Transverse colon (tissue), 4 donors: Measurements from ENCODE around the gene NCAN. TPM values are rescaled to one million over a fixed set of nuclear protein-coding genes. Genes with fewer than 3 reads are reported as not detected.

ENCODE experiments used
- DNase-seq: peaks from one replicate; pipeline ENCODE4 v3.0.0-alpha.2; 2019
- H3K27ac ChIP-seq, 4 donors: fragments of 200-600 bp; sonication (generic); 2 replicates each; pipeline ENCODE4 v1.5.1; 2016 to 2018; ENCODE audit warnings: inconsistent platforms in 4 of 4
- H3K27me3 ChIP-seq: fragments of 200-600 bp; sonication (generic); 2 replicates; pipeline ENCODE4 v1.5.1; 2017; ENCODE audit warnings: inconsistent platforms
- H3K36me3 ChIP-seq, 4 donors: fragments of 200-600 bp; sonication (generic); 2 replicates each; pipeline ENCODE4 v1.5.1; 2017 to 2019; ENCODE audit warnings: inconsistent platforms in 4 of 4
- H3K4me1 ChIP-seq, 4 donors: fragments of 200-600 bp; sonication (generic); 2 replicates each; pipeline ENCODE4 v1.5.1; 2017 to 2020; ENCODE audit warnings: inconsistent platforms in 4 of 4
- H3K4me3 ChIP-seq, 4 donors: fragments of 200-600 bp; sonication (generic); 1 replicate in 1 of 4; 2 replicates in 3 of 4; pipeline versions ENCODE4 v1.5.1 to v1.6.1; 2017 to 2019; ENCODE audit warnings: inconsistent platforms in 4 of 4
- H3K9me3 ChIP-seq, 2 donors: fragments of 200-600 bp; sonication (generic); 2 replicates each; pipeline ENCODE4 v1.5.1; 2017 to 2019; ENCODE audit warnings: inconsistent platforms in 2 of 2
- EP300 ChIP-seq: sonication (generic); formaldehyde crosslinking; IDR thresholded peaks from one replicate; pipeline ENCODE4 v1.6.1; 2017; ENCODE audit warnings: antibody characterized with exemption, low read depth
- POLR2A ChIP-seq: fragments of 450-650 bp; IDR thresholded peaks from one replicate; pipeline ENCODE4 v1.6.1; 2016; ENCODE audit warnings: antibody characterized with exemption, mild to moderate bottlenecking, moderate library complexity
- POLR2AphosphoS5 ChIP-seq, 3 donors: sonication (generic); formaldehyde crosslinking; IDR thresholded peaks; one replicate each; pipeline ENCODE4 v1.6.1; 2016; ENCODE audit warnings: antibody characterized with exemption in 3 of 3
- WGBS, 2 donors: methylation state at CpG; one replicate each; pipeline ENCODE4 v1.1.5; 2018; ENCODE audit warnings: low coverage in 1 of 2; 5-methylcytosine and 5-hydroxymethylcytosine counted together
- in situ Hi-C, 4 donors: fragments of 200-750 bp; cut with MboI; loops; one replicate each; pipeline versions ENCODE4 v1.15.0 to v1.15.1; 2017; ENCODE audit warnings: low sequenced_read_pairs in 3 of 4, low pct_ligation_motif_present in 1 of 4, low pct_unique_long_range_greater_than_20kb in 1 of 4
- intact Hi-C: fragments of 100-400 bp; cut with DNase I; formaldehyde crosslinking; loops from one replicate; pipeline ENCODE4 v1.15.1; 2023; ENCODE audit warnings: low total_unique reads
- total RNA-seq, 4 donors: library from RNA; depleted of rRNA; stranded (reverse); fragments of >200 nt; gene quantifications; one replicate each; pipeline ENCODE4 v1.1.0, GENCODE V29; 2016
- TF ChIP-seq, protein P1 (sequence below), 5 experiments: fragments of 200-600 bp in 3 of 5; fragments of 450-650 bp in 2 of 5; sonication (generic) in 3 of 5; IDR thresholded peaks; 1 replicate in 2 of 5; 2 replicates in 3 of 5; pipeline ENCODE4 v1.5.1; 2016 to 2017; ENCODE audit warnings: antibody characterized with exemption in 5 of 5, inconsistent platforms in 3 of 5, mild to moderate bottlenecking in 2 of 5, moderate library complexity in 1 of 5

Gene NCAN
- total RNA-seq, 4 donors from 2014 or later = 0.16 TPM; not detected in 3

DNA sequence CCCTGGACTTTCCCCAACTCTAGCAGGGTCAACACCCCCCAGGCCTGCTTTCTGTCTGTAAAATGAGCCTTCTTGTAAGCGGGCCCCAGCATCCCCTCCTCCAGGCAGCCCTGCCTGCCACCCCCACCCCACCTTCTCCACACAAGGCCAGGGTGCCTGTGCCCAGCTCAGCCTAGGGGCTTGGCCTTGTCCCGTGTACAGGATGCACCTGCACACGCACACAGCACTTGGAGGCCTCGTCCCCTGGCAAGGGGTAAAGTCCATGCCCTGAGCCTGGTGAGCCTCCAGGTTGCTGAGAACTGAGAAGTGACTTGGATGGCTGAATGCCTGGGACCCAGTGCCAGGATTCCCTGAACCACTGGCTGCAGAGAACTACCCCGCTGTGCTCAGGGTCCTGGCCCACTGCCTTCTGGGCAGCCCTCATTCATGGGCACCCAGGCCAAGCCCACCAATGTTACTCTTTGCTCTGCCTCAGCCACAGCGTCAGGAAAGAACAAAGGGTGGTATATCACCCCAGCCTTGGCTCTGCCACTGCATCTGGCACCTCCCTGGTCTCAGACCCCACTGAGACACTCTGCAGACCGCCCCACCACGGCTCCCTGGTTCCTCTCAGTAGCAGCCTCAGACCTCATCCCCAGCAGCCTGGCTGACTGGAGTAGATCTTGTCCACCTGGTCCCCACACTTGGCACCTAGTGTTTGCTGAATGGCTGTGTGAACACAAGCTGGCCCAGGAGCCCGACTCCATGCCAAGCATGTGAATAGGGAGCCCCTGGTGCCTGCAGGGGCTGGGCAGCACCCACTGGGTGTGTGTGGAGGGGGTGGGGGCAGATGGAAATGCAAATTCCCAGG lies 63.2 kb downstream of the NCAN start:
- in situ Hi-C loops = no loop called here
- intact Hi-C loops = no loop called here
- no peaks in the 10 kb centered on the region for H3K9me3 ChIP-seq
- no peak overlapping the region for H3K27ac ChIP-seq
- no peak for TF ChIP-seq POLR2AphosphoS5 (IDR thresholded peaks at IDR 0.05)
- TF ChIP-seq POLR2A = no peak
- TF ChIP-seq, protein P1, sequence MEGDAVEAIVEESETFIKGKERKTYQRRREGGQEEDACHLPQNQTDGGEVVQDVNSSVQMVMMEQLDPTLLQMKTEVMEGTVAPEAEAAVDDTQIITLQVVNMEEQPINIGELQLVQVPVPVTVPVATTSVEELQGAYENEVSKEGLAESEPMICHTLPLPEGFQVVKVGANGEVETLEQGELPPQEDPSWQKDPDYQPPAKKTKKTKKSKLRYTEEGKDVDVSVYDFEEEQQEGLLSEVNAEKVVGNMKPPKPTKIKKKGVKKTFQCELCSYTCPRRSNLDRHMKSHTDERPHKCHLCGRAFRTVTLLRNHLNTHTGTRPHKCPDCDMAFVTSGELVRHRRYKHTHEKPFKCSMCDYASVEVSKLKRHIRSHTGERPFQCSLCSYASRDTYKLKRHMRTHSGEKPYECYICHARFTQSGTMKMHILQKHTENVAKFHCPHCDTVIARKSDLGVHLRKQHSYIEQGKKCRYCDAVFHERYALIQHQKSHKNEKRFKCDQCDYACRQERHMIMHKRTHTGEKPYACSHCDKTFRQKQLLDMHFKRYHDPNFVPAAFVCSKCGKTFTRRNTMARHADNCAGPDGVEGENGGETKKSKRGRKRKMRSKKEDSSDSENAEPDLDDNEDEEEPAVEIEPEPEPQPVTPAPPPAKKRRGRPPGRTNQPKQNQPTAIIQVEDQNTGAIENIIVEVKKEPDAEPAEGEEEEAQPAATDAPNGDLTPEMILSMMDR (IDR thresholded peaks at IDR 0.05) = no peak
- TF ChIP-seq EP300 = no peak
- peaks cover 0 to 18% (median 5%) of the 10 kb centered on the region in 4 donors for H3K36me3 ChIP-seq
- H3K4me1 ChIP-seq = peaks cover 0 to 10% (median 7%) of the 10 kb centered on the region in 4 donors
- no peak overlapping the region for H3K4me3 ChIP-seq
- WGBS, 2 donors = 64% methylated on average over 9 of the region's 9 CpGs; no CpG with 5 or more reads in 1 of the 2 donors
- H3K27me3 ChIP-seq = peaks cover 16% of the 10 kb centered on the region
- DNase-seq = peak; percentile 15

DNA sequence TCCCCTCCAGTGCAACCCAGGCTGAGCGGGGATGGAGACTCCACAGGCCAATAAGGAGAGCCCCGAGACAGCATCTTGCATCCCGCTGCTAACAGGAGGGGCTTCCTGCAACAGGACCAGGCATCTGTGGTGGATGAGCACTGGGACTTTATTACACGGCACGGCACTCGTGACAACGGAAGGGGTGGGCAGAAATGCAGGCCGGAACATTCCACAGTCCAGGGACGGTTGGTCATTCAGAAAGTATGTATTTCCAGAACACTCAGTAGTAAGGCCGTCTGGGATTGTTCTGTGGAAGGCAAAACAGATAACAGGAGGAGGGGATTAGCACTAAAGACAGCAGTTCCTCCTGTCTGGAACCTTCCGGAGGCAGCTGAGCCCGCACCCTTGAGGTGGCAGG lies 64.6 kb downstream of the NCAN start:
- 76 to 87% methylated on average over 5 to 11 of the region's 12 CpGs for WGBS, 2 donors
- peaks cover 16% of the 10 kb centered on the region for H3K27me3 ChIP-seq
- in situ Hi-C loops = no loop called here
- intact Hi-C loops = no loop called here
- TF ChIP-seq, protein P1 (IDR thresholded peaks at IDR 0.05) = no peak
- no peak for TF ChIP-seq EP300
- TF ChIP-seq POLR2AphosphoS5 (IDR thresholded peaks at IDR 0.05) = no peak
- TF ChIP-seq POLR2A = no peak
- DNase-seq = no peak
- no peak overlapping the region for H3K4me3 ChIP-seq
- H3K9me3 ChIP-seq = no peaks in the 10 kb centered on the region
- H3K36me3 ChIP-seq = peaks cover 0 to 20% (median 5%) of the 10 kb centered on the region in 4 donors
- peaks cover 0 to 10% (median 7%) of the 10 kb centered on the region in 4 donors for H3K4me1 ChIP-seq
- H3K27ac ChIP-seq = no peak overlapping the region

DNA sequence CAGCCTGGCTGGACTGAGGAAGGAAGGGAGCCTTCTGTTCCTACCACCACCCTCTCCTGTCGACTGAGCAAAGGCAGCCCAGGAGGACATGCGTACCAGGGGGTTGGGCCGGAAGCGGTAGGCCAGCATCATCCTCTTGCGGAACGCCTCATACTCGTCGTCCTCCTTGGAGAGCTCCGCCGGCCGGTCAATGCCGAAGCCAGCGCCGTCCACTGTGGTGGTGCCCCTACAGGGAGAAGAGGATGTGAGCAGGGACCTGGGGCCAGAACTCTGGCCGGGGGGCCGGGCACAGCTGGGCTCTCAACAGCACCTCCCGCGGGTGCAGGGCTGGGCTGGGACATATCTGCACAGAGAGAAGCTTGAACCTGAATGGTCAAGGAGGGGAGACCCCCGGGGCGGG lies 65.1 kb downstream of the NCAN start:
- WGBS, 2 donors = 91% methylated on average over 20 of the region's 20 CpGs; no CpG with 5 or more reads in 1 of the 2 donors
- H3K36me3 ChIP-seq = peaks cover 0 to 20% (median 5%) of the 10 kb centered on the region in 4 donors
- no peak overlapping the region for H3K27ac ChIP-seq
- intact Hi-C loops (no loop called here), in situ Hi-C loops (no loop called here)
- H3K4me1 ChIP-seq = peaks cover 0 to 10% (median 7%) of the 10 kb centered on the region in 4 donors
- H3K9me3 ChIP-seq = no peaks in the 10 kb centered on the region
- peaks cover 16% of the 10 kb centered on the region for H3K27me3 ChIP-seq
- no peak overlapping the region for H3K4me3 ChIP-seq
- no peak for DNase-seq
- no peak for TF ChIP-seq EP300
- TF ChIP-seq, protein P1 (IDR thresholded peaks at IDR 0.05) = no peak
- TF ChIP-seq POLR2A = no peak
- TF ChIP-seq POLR2AphosphoS5 (IDR thresholded peaks at IDR 0.05) = no peak

DNA sequence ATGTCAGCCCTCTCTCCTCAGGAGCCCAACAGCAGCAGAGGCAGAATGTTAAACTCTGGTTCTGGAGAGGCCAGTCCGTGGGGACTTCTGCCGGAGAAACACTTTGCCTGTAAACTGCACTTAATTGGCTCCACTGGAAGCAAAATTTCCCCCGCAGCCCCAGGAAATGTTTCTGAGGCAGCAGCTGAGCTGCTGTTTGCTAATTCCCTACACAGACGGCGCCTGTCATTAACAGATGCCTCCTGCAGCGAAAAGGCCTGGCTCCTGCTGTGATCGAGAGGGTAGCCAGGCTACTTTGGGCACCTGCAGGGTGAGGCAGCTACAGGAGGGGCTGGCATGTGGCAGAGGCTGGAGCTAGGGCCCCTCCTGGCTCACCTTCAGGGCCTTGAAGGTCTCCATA lies 66.6 kb downstream of the NCAN start:
- no peak for DNase-seq
- Histone ChIP-seq H3K36me3 (peaks cover 0 to 23% (median 5%) of the 10 kb centered on the region in 4 donors), H3K27me3 (peaks cover 7% of the 10 kb centered on the region), H3K4me3 (no peak overlapping the region), H3K9me3 (no peaks in the 10 kb centered on the region), H3K4me1 (peaks cover 0 to 3% (median 2%) of the 10 kb centered on the region in 4 donors), H3K27ac (no peak overlapping the region)
- intact Hi-C loops = no loop called here
- in situ Hi-C loops = no loop called here
- 95% methylated on average over 7 of the region's 7 CpGs; no CpG with 5 or more reads in 1 of the 2 donors for WGBS, 2 donors
- TF ChIP-seq EP300 = no peak
- TF ChIP-seq, protein P1 (IDR thresholded peaks at IDR 0.05) = no peak
- TF ChIP-seq POLR2A = no peak
- TF ChIP-seq POLR2AphosphoS5 (IDR thresholded peaks at IDR 0.05) = no peak
